GM21529 (cell line): ENCODE measurements around the gene LRRC25.

Source experiments
- ATAC-seq: cut with Tn5 transposase; IDR thresholded peaks from one replicate; pipeline ENCODE4 v1.9.1; 2021; ENCODE audit not compliant: unreplicated experiment

Gene LRRC25

DNA sequence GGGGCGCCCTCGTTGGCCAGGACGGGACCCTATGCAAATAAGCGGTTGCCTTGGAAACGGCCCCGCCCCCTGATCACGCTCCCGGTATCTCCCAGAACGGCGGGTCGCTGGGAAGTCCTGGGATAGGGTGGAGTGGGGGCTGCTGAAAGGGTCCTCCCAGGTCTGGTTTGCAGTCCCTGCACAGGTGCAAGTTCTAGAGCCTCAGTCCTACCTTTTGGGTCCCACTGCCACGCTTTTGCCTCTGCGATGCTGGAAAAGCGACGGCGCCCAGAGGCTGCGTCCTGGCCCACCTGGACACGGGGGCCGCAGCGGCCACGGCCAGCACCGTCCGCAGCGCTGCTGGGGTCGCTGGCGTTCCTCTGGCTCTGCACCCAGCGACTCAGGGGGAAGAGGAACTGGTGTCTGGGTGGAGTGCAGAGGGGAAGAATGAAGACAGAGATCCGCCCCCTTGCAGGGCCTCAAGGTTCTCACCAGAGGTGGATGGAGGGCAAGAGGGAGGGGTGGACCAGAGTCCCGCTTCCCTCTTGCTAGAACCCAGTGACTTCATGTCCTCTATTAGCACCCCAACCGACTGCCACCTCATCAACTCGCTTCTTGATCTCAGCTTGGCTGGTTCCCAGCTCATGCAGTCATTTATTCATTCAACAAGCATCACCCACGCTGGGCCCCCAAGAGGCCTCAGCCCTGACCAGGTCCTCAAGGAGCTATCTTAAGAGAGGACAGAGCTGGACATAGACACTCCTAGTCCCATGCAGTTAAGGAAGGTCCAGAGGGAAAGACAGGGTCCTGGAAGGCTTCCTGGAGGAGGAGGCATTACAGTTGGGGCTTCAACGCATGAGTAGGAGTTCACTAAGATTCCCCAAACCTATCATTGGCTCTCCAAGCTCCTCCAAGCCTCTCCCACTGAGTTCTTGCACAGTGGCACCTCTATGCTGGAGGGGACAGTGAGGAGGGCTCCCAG is at the start of gene LRRC25:
Gene LRRC25 (minus strand): TSS at position 381 of the 961 bp plus-strand sequence. CDS start 659 bp downstream, outside the sequence.
- no peak for ATAC-seq

DNA sequence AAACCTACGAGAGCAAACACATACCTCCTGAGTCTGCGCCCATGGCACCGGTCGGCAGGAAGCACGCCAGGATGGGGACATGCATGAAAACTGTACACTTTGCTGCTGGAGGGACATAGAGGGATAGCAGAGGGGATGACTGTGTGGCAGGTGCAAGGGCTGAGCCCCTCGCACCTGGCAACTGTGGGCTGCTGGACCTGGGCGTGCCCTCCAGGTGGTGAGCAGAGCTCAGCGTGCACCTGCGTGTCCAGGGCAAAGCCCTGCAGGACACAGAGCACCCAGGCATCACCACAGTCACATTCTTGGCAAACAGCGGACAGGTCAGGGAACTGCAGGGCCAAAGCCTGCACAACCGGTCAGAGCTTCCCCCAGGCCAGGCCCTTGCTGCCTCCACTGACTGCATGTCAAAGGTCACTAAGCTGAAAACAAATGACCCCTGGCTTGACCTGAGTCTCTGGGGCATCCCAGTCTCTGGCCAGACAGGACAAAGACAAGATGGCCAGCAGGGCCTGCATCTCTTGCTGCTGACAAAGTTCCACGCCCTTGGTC is 49.5 kb upstream of the LRRC25 start:
- ATAC-seq, result no peak

DNA sequence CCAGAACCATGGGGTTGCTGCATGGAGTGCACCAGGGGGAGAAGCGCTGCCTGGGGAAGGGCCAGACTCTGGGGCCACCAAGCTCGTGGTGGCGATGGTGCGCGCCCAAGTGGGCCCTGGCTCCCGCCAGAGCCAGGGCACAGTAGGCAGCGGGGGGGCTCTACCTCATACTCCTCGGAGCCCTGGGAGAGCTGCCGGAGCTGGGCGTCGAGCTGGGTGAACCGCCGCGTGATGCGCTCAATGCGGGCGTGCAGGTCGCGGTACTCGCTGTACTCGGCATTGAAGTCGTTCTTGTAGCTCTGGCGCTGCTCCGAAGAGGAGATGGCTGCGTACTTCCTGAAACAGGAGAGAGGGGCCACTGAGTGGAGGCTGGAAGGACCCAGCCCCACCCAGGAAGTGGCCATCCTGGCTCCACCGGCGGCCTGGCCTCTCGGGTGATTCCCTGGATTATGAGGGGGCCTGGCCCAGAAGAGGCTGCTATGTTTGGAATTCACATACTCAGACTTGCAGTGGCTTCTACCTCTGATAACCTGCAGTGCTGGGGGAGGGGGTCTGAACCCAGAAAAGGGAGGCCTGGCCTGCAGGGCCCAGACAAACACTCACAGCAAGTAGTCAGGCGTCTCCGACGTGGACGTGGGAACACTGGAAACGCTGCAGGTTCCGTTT is 48.9 kb upstream of the LRRC25 start:
- no peak for ATAC-seq

GRCh38 chr19:18445262-18445948 is 48.0 kb upstream of the LRRC25 start:
- no peak for ATAC-seq

- no peak for ATAC-seq
Observed at GRCh38 chr19:18444513-18444912, 47.1 kb upstream of the LRRC25 start.

DNA sequence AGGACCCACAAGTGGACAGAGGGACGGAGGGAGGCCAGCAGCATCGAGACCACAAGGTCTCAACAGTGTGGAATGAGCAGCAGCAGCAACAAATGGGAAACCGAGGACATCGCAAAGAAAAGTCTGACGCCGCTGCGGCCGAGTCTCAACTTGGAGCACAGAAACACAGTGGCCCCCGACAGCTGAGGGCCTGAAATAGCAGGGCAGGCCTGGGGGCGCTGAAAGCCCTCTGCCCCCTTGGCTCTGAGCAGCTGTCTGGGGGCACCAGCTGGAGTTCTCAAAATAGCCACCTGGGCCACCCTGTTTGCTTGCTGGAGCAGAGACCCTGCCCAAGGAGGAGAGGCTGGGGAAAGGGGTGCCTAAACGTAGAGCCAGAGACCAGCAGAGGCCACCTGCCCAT is 46.4 kb upstream of the LRRC25 start:
- ATAC-seq, result no peak

- no peak for ATAC-seq
Observed at GRCh38 chr19:18443406-18443805, 46.0 kb upstream of the LRRC25 start.

DNA sequence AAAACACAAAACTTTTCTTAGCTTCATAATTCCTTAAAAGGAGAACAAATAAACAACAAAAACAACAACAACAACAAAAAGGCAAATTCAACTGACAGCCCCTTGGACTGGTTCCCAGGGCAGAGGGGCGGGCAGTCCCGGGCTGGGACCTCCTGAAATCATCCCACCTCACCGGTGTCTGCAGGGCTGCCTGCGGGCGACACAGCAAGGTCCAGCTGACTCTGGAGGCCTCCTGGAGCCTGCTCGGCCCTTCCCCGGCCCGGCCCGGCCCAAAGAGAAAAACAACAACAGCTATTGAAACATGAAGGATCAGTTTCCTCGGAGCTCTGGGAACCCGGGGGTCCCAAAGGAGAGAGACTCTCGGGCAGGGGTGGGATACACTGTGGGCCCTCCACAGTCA is 45.5 kb upstream of the LRRC25 start:
- no peak for ATAC-seq

DNA sequence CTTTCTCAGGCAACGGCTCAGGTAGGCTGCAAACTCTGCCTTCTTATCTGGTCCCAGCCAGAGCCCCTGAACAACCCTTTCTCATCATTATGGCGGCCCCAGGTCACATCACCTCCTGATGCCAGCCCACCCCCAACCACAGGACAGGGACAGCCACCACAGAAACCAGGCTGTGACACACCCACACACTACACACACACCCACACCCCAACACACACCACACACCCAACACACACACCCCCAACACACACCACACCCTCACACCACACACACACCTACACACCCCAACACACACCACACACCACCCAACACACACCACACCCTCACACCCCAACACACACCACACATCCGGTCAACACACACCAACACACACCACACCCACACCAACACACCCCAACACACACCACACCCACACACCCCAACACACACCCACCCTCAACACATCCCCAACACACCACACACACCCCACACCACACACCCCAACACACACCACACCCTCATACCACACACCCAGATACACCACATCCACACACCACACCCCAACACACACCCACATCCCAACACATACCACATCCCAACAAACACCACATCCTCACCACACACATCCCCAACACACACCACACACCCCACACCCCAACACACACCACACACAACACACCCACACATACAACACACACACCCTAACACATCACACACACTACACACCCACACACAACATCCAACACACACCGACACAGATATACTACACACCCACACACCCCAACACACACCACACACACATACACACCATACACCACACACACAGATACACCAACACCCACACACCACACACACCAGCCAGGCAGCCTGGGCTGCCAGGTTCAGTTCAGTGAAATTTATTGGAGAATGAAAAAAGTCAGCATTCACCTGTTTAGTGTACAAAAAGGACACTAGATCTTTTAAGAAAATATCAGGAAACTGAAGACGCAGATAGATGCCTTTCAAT is 44.7 kb upstream of the LRRC25 start:
- ATAC-seq, result no peak

GRCh38 chr19:18440936-18441803 is 43.7 kb upstream of the LRRC25 start:
- ATAC-seq, result no peak

GRCh38 chr19:18440415-18440877 is 43.0 kb upstream of the LRRC25 start:
- ATAC-seq, result no peak

GRCh38 chr19:18439910-18440237 is 42.5 kb upstream of the LRRC25 start:
- no peak for ATAC-seq

DNA sequence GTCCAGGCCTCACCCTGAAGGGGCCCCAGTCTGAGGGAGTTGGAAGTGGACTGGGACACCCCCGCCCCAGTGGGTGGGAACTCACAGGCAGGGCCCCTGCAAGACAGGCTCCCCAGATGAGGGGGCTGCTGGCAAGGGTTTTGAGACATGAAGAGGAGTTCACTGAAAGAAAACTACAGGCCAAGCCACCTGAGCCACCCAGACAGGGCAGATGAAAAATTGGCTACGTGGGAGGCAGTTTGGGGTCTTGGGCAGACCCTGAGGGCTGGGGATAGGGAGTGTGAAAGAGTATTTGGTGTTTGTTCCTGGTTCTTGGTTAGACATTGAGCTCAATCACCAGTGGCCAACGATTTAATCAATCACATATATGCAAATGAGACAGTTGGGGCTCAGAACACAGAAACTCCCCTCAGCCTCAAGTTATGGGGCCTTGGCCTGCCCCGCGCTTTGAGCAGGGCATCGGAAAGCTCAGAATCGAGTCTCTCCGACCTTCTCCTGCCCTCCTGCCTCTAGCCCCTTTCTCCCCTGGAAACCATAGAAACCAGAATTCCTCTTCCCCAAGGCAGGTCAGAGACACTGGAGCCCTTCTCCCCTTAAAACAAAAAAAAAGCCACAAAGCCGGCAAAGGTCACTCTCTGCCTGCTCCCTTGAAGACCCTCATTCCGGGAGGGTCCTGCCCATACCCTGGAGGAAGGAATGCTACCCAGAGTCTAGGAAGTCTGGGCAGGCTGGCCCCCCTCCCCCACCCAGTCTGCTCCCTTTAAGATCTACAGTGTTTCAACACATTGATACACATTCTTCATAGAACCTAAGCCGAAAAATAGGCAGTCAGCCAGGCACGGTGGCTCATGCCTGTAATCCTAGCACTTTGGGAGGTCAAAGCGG is 41.8 kb upstream of the LRRC25 start:
- no peak for ATAC-seq

DNA sequence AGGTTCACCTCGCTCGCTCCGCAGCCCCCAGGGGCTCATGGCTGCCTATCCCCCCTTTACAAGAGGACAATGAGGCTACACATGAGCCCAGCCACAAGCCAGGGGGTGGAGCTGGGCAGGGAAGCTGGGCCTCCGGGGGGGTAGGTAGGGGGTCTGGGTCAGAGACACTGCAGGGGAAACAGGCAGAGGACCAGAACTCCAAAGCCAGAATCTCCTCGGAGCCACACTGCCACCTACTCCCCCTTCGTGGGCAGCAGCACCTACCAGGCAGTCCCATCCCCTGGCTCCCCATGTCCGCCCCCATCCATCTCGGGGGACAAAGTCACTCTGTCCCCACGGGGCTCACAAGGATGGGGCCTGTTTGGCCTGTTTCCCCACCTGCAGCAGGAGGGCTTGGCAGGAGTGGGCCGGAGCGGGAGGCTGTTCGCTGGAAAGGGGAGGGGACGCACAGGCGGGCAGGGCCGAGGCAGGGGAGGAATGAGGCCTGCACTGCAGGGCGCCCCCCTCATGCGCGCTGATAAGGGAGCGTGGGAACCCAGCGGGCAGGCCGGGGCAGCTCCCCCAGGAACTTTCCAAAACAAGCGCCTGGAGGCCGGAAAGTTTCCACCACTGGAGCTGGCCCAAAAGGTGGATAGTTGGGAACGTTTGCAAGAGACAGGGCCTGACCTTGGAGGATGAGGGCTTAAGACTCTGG is 41.1 kb upstream of the LRRC25 start:
- no peak for ATAC-seq

DNA sequence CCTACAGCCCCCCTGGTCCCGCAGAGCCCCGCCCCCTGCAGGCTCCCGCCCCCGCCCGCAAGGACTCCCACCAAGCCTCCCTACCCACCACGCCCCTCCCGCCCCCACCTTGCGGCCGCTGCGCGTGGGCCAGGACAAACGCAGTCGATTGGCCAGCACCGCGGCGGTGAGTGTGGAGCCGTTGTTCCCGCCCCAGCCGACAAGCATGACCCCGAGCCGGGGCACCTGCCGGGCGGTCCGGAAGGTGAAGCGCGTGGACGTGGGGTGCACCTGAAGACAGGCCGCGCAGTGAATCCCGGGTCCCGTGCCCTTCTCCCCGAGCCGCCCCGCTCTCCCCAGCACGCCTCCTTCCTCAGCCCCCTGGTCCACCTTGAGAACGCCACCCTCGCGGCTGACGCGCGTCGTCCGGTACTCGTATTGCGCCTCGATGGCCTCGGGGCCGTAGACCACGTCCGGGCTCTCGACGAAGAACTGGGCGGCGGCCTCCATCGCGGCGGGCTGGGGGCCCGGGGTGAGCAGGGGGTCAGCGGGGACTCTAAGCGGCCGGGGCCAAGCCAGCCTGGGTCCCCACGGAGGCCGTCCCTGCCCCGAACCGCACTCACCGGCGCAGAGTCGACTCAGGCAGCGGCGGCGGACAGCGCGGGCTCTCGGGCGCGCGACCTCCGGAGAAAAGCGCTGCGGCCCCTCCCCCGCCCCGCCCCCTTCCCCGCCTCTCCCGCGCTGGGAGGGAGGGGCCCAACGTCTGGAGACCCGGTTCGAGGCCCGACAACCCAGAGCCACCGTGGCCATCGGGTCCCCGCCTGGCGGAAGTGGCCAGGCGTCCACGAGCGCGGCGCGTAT is 40.3 kb upstream of the LRRC25 start, which contains the start of gene ISYNA1:
Gene ISYNA1 (minus strand): TSS at position 643 of the 840 bp plus-strand sequence. CDS start 154 bp downstream, at position 489.
- no peak for ATAC-seq

- ATAC-seq, result no peak
Observed at GRCh38 chr19:18436671-18437490, 39.5 kb upstream of the LRRC25 start.
